Neural progenitor cell (in vitro differentiated cells): ENCODE measurements around the gene MIR17HG. TPM values are rescaled to one million over a fixed set of nuclear protein-coding genes. Genes with fewer than 3 reads are reported as not detected.
"Not testable (repeated sequence)": the region's sequence is repeated elsewhere in the genome, so short reads cannot be mapped to it uniquely, and the experiment has no call there.

Experiments used
- DNase-seq: peaks from one replicate; pipeline ENCODE4 v3.0.0-alpha.2; 2016; ENCODE audit warnings: low spot score
- H2AFZ ChIP-seq: fragments of 200-600 bp; sonication (generic); replicated peaks from 2 replicates; pipeline ENCODE4 v1.6.1; 2016; ENCODE audit warnings: antibody characterized with exemption
- H3F3A ChIP-seq: fragments of 200-600 bp; sonication (generic); 2 replicates; pipeline ENCODE4 v1.6.1; 2016; ENCODE audit warnings: antibody characterized with exemption, low read depth
- H3K27ac ChIP-seq: fragments of 200-600 bp; sonication (generic); 2 replicates; pipeline ENCODE4 v1.5.1; 2016; ENCODE audit warnings: mild to moderate bottlenecking
- H3K27me3 ChIP-seq: fragments of 200-600 bp; sonication (generic); 2 replicates; pipeline ENCODE4 v1.6.1; 2016; ENCODE audit warnings: mild to moderate bottlenecking, moderate library complexity
- H3K36me3 ChIP-seq: fragments of 200-600 bp; sonication (generic); 2 replicates; pipeline ENCODE4 v1.5.1; 2016
- H3K4me1 ChIP-seq: fragments of 200-600 bp; sonication (generic); 2 replicates; pipeline ENCODE4 v1.6.1; 2016; ENCODE audit warnings: mixed run types
- H3K4me2 ChIP-seq: fragments of 200-600 bp; sonication (generic); 2 replicates; pipeline ENCODE4 v1.6.1; 2016
- H3K4me3 ChIP-seq: fragments of 200-600 bp; sonication (generic); 2 replicates; pipeline ENCODE4 v1.5.1; 2016
- H3K79me2 ChIP-seq: fragments of 200-600 bp; sonication (generic); 2 replicates; pipeline ENCODE4 v1.6.1; 2016; ENCODE audit warnings: low read depth
- H3K9ac ChIP-seq: fragments of 200-600 bp; sonication (generic); 2 replicates; pipeline ENCODE4 v1.6.1; 2016
- H3K9me3 ChIP-seq: fragments of 200-600 bp; sonication (generic); 2 replicates; pipeline ENCODE4 v1.5.1; 2016; ENCODE audit warnings: low read depth
- H4K20me1 ChIP-seq: fragments of 200-600 bp; sonication (generic); 2 replicates; pipeline ENCODE4 v1.6.1; 2016; ENCODE audit warnings: low read depth
- H3K27ac Mint-ChIP-seq: 3 replicates; pipeline ENCODE4 v1.8.0; 2021; ENCODE audit warnings: mixed read lengths
- H3K27me3 Mint-ChIP-seq: 2 replicates; pipeline ENCODE4 v1.8.0; 2022; ENCODE audit warnings: low read depth, mild to moderate bottlenecking, inconsistent platforms, moderate library complexity, mixed read lengths; ENCODE audit not compliant: insufficient read depth
- H3K36me3 Mint-ChIP-seq: 3 replicates; pipeline ENCODE4 v1.8.0; 2021; ENCODE audit warnings: mixed read lengths
- H3K4me1 Mint-ChIP-seq: 3 replicates; pipeline ENCODE4 v1.8.0; 2021; ENCODE audit warnings: mixed read lengths
- H3K4me3 Mint-ChIP-seq: 3 replicates; pipeline ENCODE4 v1.8.0; 2021; ENCODE audit warnings: mild to moderate bottlenecking, moderate library complexity, mixed read lengths
- H3K9me3 Mint-ChIP-seq: 3 replicates; pipeline ENCODE4 v1.8.0; 2020; ENCODE audit warnings: mixed read lengths
- EZH2 ChIP-seq: fragments of 200-600 bp; sonication (generic); IDR thresholded peaks from 2 replicates; pipeline ENCODE4 v1.6.1; 2017; ENCODE audit warnings: antibody characterized with exemption, mild to moderate bottlenecking, moderate library complexity
- EZH2phosphoT487 ChIP-seq: fragments of 200-600 bp; sonication (generic); IDR thresholded peaks from 2 replicates; pipeline ENCODE4 v1.6.1; 2017; ENCODE audit warnings: antibody characterized with exemption
- total RNA-seq: library from RNA; depleted of rRNA; stranded (reverse); fragments of >200 nt; gene quantifications from 2 replicates; pipeline ENCODE4 v1.2.3, GENCODE V29; 2015; ENCODE audit warnings: low replicate concordance
- TF ChIP-seq, protein P1 (sequence below): fragments of 200-600 bp; sonication (generic); IDR thresholded peaks from 2 replicates; pipeline ENCODE4 v1.5.1; 2017; ENCODE audit warnings: antibody characterized with exemption, mild to moderate bottlenecking

Gene MIR17HG
- total RNA-seq, 1 donor from 2014 or later: 69.7 TPM

DNA sequence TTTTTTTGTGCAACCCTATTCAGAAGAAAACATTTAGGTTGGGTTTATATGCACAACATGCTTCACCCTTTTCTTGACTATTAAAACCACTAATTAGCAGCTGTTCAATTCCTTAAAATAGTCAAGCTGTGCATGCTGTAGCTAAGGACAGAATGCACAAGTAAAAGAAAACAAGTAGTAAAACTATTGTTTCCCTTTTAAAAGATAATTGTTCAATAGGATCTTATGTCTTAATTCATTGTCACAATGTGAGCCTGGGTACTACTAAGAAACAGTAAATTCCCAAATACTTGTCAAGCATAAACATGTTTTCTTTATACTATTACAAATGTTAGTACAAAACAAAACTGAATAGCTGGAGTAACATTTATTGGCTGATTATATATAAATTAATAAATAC lies 32.6 kb upstream of the MIR17HG start:
- peaks cover 9% of the 10 kb centered on the region for H3K4me1 ChIP-seq
- no peak overlapping the region for H3K4me3 ChIP-seq
- peak overlapping the region; percentile 12 for H2AFZ ChIP-seq
- H3K9me3 ChIP-seq: no peaks in the 10 kb centered on the region
- H3K4me2 ChIP-seq: no peak overlapping the region
- H3F3A ChIP-seq: no peaks in the 10 kb centered on the region
- H3K79me2 ChIP-seq: no peaks in the 10 kb centered on the region
- TF ChIP-seq, protein P1, sequence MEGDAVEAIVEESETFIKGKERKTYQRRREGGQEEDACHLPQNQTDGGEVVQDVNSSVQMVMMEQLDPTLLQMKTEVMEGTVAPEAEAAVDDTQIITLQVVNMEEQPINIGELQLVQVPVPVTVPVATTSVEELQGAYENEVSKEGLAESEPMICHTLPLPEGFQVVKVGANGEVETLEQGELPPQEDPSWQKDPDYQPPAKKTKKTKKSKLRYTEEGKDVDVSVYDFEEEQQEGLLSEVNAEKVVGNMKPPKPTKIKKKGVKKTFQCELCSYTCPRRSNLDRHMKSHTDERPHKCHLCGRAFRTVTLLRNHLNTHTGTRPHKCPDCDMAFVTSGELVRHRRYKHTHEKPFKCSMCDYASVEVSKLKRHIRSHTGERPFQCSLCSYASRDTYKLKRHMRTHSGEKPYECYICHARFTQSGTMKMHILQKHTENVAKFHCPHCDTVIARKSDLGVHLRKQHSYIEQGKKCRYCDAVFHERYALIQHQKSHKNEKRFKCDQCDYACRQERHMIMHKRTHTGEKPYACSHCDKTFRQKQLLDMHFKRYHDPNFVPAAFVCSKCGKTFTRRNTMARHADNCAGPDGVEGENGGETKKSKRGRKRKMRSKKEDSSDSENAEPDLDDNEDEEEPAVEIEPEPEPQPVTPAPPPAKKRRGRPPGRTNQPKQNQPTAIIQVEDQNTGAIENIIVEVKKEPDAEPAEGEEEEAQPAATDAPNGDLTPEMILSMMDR: no peak
- TF ChIP-seq EZH2 (no peak), EZH2phosphoT487 (no peak)
- Mint-ChIP-seq H3K4me3 (no peak overlapping the region), H3K36me3 (no peaks in the 10 kb centered on the region), H3K27me3 (no peaks in the 10 kb centered on the region), H3K4me1 (no peaks in the 10 kb centered on the region), H3K27ac (no peak overlapping the region), H3K9me3 (no peaks in the 10 kb centered on the region)
- H3K9ac ChIP-seq: no peak overlapping the region
- no peak for DNase-seq
- no peaks in the 10 kb centered on the region for H3K27me3 ChIP-seq
- no peaks in the 10 kb centered on the region for H3K36me3 ChIP-seq
- no peak overlapping the region for H3K27ac ChIP-seq
- no peaks in the 10 kb centered on the region for H4K20me1 ChIP-seq

DNA sequence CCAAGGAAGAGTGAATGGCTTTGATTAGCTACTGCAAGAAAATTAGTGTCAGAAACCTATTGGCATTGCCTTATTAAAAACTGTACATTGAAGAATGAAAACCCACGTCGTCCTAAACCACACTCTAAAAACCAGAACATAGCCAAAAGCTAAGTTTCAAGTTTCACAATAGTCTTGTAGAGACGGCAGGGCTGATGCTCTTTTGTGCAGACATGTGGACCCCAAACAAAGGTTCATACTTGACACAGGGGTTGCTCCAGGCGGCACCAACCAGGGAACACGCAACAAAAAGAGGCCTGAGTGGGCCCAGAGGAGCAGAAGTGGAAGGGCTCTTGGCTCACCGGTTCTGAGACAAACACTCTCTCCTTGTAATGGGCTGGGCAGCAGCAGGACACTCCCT lies 28.6 kb upstream of the MIR17HG start:
- TF ChIP-seq, protein P1: no peak
- TF ChIP-seq EZH2phosphoT487 (no peak), EZH2 (no peak)

DNA sequence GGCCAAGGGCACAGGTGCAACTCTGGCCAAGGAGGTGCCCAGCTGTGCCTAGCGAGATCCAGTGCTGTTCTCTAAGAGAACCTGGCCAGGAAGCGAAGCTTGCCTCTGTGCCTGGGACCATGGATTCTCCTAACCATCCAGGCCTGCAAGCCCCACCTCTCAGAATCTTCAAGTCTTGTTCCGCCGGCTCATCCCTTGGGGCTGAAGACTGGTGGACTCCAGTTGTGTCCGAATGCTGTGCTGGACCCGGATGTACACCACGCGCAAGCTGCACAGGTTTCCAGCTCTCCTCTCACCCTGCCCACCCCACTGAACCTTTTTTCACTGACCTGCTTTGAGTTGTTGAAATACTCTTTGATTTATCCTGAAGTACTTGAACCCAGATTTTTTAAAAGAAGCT lies 27.5 kb upstream of the MIR17HG start:
- Histone ChIP-seq H3K27ac (no peak overlapping the region), H3K4me2 (no peak overlapping the region), H3K9ac (no peak overlapping the region), H3F3A (no peaks in the 10 kb centered on the region), H3K79me2 (no peaks in the 10 kb centered on the region), H3K9me3 (no peaks in the 10 kb centered on the region), H3K36me3 (no peaks in the 10 kb centered on the region), H3K27me3 (no peaks in the 10 kb centered on the region), H3K4me1 (peaks cover 3% of the 10 kb centered on the region), H2AFZ (no peak overlapping the region), H4K20me1 (no peaks in the 10 kb centered on the region), H3K4me3 (no peak overlapping the region)
- Mint-ChIP-seq H3K4me1 (no peaks in the 10 kb centered on the region), H3K9me3 (no peaks in the 10 kb centered on the region), H3K4me3 (no peak overlapping the region), H3K36me3 (no peaks in the 10 kb centered on the region), H3K27ac (no peak overlapping the region), H3K27me3 (no peaks in the 10 kb centered on the region)
- TF ChIP-seq EZH2: no peak
- TF ChIP-seq EZH2phosphoT487: no peak
- TF ChIP-seq, protein P1: no peak
- no peak for DNase-seq

More for the DNA sequence above, 28.6 kb upstream of the MIR17HG start:
- no peak overlapping the region for H3K4me2 ChIP-seq
- H3K9ac ChIP-seq: no peak overlapping the region
- Mint-ChIP-seq H3K27me3 (no peaks in the 10 kb centered on the region), H3K4me1 (no peaks in the 10 kb centered on the region), H3K9me3 (no peaks in the 10 kb centered on the region), H3K36me3 (no peaks in the 10 kb centered on the region), H3K27ac (no peak overlapping the region), H3K4me3 (no peak overlapping the region)
- H3F3A ChIP-seq: no peaks in the 10 kb centered on the region
- H2AFZ ChIP-seq: peak overlapping the region; percentile 73
- H3K36me3 ChIP-seq: no peaks in the 10 kb centered on the region
- no peaks in the 10 kb centered on the region for H3K79me2 ChIP-seq
- H4K20me1 ChIP-seq: no peaks in the 10 kb centered on the region
- H3K27me3 ChIP-seq: no peaks in the 10 kb centered on the region
- no peak overlapping the region for H3K27ac ChIP-seq
- DNase-seq: no peak
- no peak overlapping the region for H3K4me3 ChIP-seq
- no peaks in the 10 kb centered on the region for H3K9me3 ChIP-seq
- peaks cover 9% of the 10 kb centered on the region for H3K4me1 ChIP-seq

DNA sequence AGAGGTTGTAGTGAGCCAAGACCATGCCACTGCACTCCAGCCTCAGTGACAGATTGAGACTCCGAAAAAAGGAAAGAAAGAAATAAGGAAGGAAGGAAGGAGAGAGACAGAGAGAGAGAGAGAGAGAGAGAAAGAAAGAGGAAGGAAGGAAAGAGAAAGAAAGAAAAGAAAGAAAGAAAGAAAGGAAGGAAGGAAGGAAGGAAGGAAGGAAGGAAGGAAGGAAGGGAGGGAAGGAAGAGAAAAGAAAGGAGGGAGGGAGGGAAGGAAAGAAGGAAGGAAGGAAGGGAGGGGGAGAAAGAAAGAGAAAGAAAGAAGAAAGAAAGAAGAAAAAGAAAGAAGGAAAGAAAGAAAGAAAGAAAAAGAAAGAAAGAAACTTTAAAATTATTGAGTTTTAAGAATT lies 26.5 kb upstream of the MIR17HG start:
- H3K9me3 Mint-ChIP-seq, H3K27me3 ChIP-seq, H3K9me3 ChIP-seq, H3F3A ChIP-seq, H3K4me3 Mint-ChIP-seq, DNase-seq, H3K36me3 ChIP-seq, H2AFZ ChIP-seq, H3K4me2 ChIP-seq, H3K9ac ChIP-seq, H3K4me1 Mint-ChIP-seq, H3K79me2 ChIP-seq, H3K4me3 ChIP-seq, H3K36me3 Mint-ChIP-seq, H4K20me1 ChIP-seq, H3K27ac Mint-ChIP-seq, H3K27ac ChIP-seq, H3K4me1 ChIP-seq, H3K27me3 Mint-ChIP-seq: not testable (repeated sequence)
